Vagina (tissue), 2 donors: ENCODE data around the gene ATP11A. TPM values are rescaled to one million over a fixed set of nuclear protein-coding genes. Genes with fewer than 3 reads are reported as not detected.

Source experiments
- DNase-seq, 2 donors: peaks; one replicate each; pipeline ENCODE4 v3.0.0-alpha.2; 2017; ENCODE audit errors: extremely low spot score in 2 of 2
- H3K27ac ChIP-seq: fragments of 200-600 bp; sonication (generic); one replicate; pipeline ENCODE4 v1.5.1; 2019
- H3K27me3 ChIP-seq: fragments of 200-600 bp; sonication (generic); one replicate; pipeline ENCODE4 v1.5.1; 2019
- H3K36me3 ChIP-seq, 2 donors: fragments of 200-600 bp; sonication (generic); one replicate each; pipeline ENCODE4 v1.5.1; 2017 to 2019
- H3K4me1 ChIP-seq: fragments of 200-600 bp; sonication (generic); one replicate; pipeline ENCODE4 v1.5.1; 2019
- H3K4me3 ChIP-seq, 2 donors: fragments of 200-600 bp; sonication (generic); 1 replicate in 1 of 2; 2 replicates in 1 of 2; pipeline ENCODE4 v1.5.1; 2016 to 2019
- H3K9me3 ChIP-seq: fragments of 200-600 bp; sonication (generic); one replicate; pipeline ENCODE4 v1.5.1; 2019
- CTCF ChIP-seq, 3 experiments: fragments of 450-650 bp in 2 of 3; fragments of 200-600 bp in 1 of 3; sonication (generic) in 1 of 3; IDR thresholded peaks; one replicate each; pipeline ENCODE4 v1.5.1; 2017 to 2019; ENCODE audit warnings: antibody characterized with exemption in 3 of 3, mild to moderate bottlenecking in 2 of 3, moderate library complexity in 2 of 3
- POLR2A ChIP-seq, 2 donors: fragments of 450-650 bp; IDR thresholded peaks; one replicate each; pipeline ENCODE4 v1.6.1; 2017; ENCODE audit warnings: antibody characterized with exemption in 2 of 2, mild to moderate bottlenecking in 2 of 2, moderate library complexity in 2 of 2
- POLR2AphosphoS5 ChIP-seq, 2 donors: sonication (generic); formaldehyde crosslinking; IDR thresholded peaks; one replicate each; pipeline ENCODE4 v1.9.0; 2017; ENCODE audit warnings: antibody characterized with exemption in 2 of 2, mild to moderate bottlenecking in 2 of 2, low read depth in 1 of 2; ENCODE audit not compliant: insufficient read depth in 1 of 2
- intact Hi-C: fragments of 100-400 bp; cut with DNase I; formaldehyde crosslinking; loops from one replicate; pipeline ENCODE4 v1.15.1; 2023
- total RNA-seq: library from RNA; depleted of rRNA; stranded (reverse); fragments of >200 nt; gene quantifications from one replicate; pipeline ENCODE4 v1.2.3, GENCODE V29; 2016

ATP11A gene
- total RNA-seq, 1 donor from 2014 or later: 33.4 TPM

GRCh38 chr13:112752711-112753541, 63.1 kb downstream of the ATP11A start:
- no peak overlapping the region for H3K4me3 ChIP-seq
- TF ChIP-seq POLR2AphosphoS5 (IDR thresholded peaks at IDR 0.05; ENCODE audit: insufficient read depth in 1 of 2, low read depth in 1 of 2) (peak in 1 of 2 donors; percentile 35), CTCF (IDR thresholded peaks at IDR 0.05) (no peak)
- H3K27ac ChIP-seq: no peak overlapping the region
- H3K9me3 ChIP-seq: no peaks in the 10 kb centered on the region
- no peaks in the 10 kb centered on the region for H3K36me3 ChIP-seq
- no peak for DNase-seq
- H3K4me1 ChIP-seq: peaks cover 21% of the 10 kb centered on the region
- intact Hi-C loops: no loop called here
- H3K27me3 ChIP-seq: no peaks in the 10 kb centered on the region

DNA sequence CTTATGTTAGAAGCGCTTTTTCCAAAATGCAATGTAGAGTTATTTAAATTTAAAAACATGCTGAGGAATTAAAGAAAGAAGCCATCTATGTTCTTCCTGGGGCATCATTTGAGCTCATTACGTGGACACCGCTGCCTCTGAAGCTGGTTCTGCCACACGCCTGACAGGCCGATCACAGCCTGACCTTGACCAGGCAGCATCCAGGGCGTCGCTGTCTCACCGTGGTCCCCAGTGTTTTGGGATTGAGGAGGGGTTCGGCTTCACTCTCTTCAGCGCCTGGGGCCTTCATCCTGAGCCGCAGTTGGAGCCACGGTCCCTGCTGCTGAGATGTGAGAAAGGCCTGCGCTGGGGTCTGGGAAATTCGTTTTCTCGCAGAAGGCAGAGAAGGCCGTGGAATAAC, 64.0 kb downstream of the ATP11A start:
- Histone ChIP-seq H3K27me3 (no peaks in the 10 kb centered on the region), H3K4me1 (peaks cover 19% of the 10 kb centered on the region), H3K27ac (no peak overlapping the region), H3K36me3 (no peaks in the 10 kb centered on the region), H3K4me3 (no peak overlapping the region), H3K9me3 (no peaks in the 10 kb centered on the region)
- TF ChIP-seq POLR2AphosphoS5 (IDR thresholded peaks at IDR 0.05; ENCODE audit: insufficient read depth in 1 of 2, low read depth in 1 of 2): no peak
- TF ChIP-seq POLR2A (IDR thresholded peaks at IDR 0.05): no peak
- TF ChIP-seq CTCF (IDR thresholded peaks at IDR 0.05): no peak
- intact Hi-C loops: no loop called here
- no peak for DNase-seq

DNA sequence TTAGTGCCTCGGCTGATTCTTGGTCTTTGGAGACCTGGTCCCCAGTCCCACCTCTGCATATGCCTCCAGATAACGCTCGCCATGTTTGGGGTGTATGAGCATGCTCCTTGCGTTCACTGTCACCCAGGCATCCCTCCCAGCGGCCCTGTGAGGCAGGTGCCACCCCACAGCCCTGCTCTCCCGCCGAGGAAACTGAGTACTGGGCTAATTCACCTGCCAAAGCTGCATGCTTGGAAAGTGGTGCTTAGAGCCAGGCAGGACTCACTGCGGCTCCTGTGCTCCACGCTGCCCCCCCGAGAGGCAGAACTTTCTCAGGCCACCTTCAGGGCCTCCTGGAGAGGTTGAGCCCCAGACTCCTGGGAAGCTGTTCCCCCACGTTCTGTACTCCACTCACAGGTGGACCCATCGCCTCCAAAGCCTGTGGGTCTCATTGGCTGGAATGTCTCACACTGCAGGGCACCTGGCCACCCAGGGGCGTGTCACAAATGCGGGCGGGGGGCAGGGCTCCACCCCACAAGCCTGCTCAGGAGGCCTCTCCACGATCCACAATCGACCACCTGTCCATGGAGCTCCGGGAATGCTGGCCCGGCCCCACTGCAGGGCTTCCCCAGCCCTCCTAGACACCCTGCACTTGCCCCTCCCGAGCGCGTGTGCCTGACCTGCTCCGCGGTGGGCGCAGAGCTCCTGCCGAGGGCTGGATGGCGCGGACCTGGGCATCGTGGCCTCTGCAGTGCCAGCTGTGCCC, 64.6 kb downstream of the ATP11A start:
- DNase-seq: no peak
- Histone ChIP-seq H3K27me3 (no peaks in the 10 kb centered on the region), H3K4me1 (peaks cover 17% of the 10 kb centered on the region), H3K36me3 (no peaks in the 10 kb centered on the region), H3K27ac (no peak overlapping the region), H3K9me3 (no peaks in the 10 kb centered on the region), H3K4me3 (no peak overlapping the region)
- TF ChIP-seq CTCF (IDR thresholded peaks at IDR 0.05) (no peak), POLR2A (IDR thresholded peaks at IDR 0.05) (no peak), POLR2AphosphoS5 (IDR thresholded peaks at IDR 0.05; ENCODE audit: insufficient read depth in 1 of 2, low read depth in 1 of 2) (no peak)
- intact Hi-C loops: no loop called here

- Histone ChIP-seq H3K4me1 (peaks cover 17% of the 10 kb centered on the region), H3K36me3 (no peaks in the 10 kb centered on the region), H3K4me3 (no peak overlapping the region), H3K27me3 (no peaks in the 10 kb centered on the region), H3K27ac (no peak overlapping the region), H3K9me3 (no peaks in the 10 kb centered on the region)
- intact Hi-C loops: no loop called here
- TF ChIP-seq POLR2AphosphoS5 (IDR thresholded peaks at IDR 0.05; ENCODE audit: insufficient read depth in 1 of 2, low read depth in 1 of 2) (no peak), CTCF (IDR thresholded peaks at IDR 0.05) (no peak), POLR2A (IDR thresholded peaks at IDR 0.05) (no peak)
- DNase-seq: no peak
Measured at GRCh38 chr13:112755331-112755730, 65.5 kb downstream of the ATP11A start.

DNA sequence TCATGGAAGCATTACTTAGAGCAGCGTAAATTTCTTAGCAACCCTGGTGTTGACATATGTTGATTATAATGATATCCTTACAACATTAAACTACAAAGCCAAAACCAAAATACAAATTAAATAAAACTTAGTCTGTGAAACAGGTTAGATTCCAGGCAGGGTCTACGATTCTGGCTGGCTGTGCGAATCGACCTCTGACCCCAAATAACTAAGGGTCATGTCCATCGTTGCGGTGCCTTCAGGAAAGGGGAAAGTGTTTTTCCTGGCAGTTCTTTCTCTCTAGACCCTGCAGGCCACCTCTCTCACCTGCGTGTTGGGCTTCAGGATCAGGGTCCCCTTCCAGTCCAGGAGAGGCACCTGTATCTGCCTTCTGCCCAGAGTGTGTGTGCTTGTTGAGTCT, 66.2 kb downstream of the ATP11A start:
- H3K27ac ChIP-seq: no peak overlapping the region
- no peak for DNase-seq
- no peaks in the 10 kb centered on the region for H3K27me3 ChIP-seq
- no peak overlapping the region for H3K4me3 ChIP-seq
- H3K4me1 ChIP-seq: peaks cover 17% of the 10 kb centered on the region
- TF ChIP-seq CTCF (IDR thresholded peaks at IDR 0.05) (no peak), POLR2A (IDR thresholded peaks at IDR 0.05) (no peak), POLR2AphosphoS5 (IDR thresholded peaks at IDR 0.05; ENCODE audit: insufficient read depth in 1 of 2, low read depth in 1 of 2) (no peak)
- H3K36me3 ChIP-seq: no peaks in the 10 kb centered on the region
- no peaks in the 10 kb centered on the region for H3K9me3 ChIP-seq
- intact Hi-C loops: no loop called here
